GM19467 (cell line): ENCODE data around the gene TENM4.

ENCODE experiments used
- ATAC-seq: cut with Tn5 transposase; IDR thresholded peaks from one replicate; pipeline ENCODE4 v1.9.1; 2021; ENCODE audit warnings: mild to moderate bottlenecking, moderate library complexity; ENCODE audit not compliant: unreplicated experiment

The TENM4 gene

DNA sequence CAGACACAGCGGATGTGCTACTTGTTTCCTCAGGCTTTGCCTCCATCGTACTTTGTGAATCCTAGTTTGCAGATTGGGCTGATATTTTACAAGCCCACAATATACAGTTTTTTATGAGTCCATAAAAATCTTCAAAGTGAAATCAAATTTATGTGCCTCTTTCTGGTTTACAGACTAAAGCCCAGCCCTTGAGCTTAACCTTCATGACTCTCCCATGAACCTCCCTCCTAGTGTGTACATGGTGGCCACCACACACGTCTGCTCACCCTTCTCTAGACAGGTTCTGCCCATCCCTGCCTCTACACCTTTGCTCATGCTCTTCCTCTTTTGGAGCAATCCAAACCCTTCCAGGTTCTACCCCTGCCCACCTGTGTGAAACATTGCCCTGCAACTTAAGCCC, 129.4 kb downstream of the TENM4 start:
- no peak for ATAC-seq

DNA sequence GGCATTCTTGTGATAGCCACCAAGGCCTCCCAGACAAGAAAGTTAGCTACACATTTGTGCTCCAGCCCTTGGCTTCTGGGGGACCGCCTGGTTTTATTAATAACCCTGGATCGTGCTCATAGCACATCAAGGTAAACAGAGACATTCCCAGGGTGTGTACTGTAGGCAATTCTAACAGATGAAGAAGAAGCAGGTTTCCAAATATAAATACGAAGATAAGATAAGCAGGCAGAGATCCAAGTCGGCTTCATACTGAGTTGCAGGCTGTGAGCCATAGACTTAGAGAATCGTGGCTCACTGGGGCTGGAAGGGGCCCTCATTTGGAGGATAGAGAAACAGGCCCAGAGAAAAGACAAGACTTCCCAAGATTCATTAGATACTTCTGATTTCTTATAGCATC, 131.4 kb downstream of the TENM4 start:
- no peak for ATAC-seq

DNA sequence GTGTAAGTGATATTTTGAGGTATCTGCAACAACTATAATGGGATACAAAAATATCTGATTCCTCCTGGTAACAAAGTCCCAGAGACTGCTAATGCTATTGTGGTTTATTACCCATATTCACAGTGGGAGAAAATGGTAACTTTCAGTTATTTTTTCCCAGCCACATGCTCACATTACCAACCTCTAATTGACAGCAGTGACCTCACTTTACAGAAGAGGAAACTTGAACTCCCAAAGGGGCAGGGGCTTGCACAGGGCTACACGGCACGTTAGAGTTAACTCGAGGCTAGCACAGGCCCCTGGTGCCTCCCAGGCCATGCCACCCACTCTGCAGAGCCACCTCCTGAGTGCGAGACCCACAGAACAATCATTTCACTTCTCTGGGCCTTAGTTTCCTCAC, 132.4 kb downstream of the TENM4 start:
- ATAC-seq = no peak

- ATAC-seq = no peak
Observed at GRCh38 chr11:79304599-79305212, 136.1 kb downstream of the TENM4 start.

DNA sequence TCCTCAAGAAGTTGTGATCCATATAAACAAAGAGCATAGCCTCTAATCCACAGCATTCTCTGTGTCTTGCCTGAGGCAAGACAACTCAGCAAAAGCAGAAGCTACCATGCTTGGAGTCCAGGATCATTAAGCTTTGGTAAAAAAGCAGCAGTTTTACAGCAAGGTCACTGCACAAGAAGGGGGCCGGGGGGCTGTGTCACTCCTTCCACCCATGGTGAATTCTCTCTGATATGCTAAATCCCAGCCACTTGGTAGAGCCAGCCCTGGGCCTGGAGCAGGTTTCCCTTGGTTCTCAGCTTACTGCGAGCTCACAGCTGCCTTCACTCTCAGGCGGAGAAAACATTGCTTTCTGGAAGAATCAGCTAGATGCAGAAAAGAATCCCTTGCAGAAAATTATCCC, 144.7 kb downstream of the TENM4 start:
- no peak for ATAC-seq

DNA sequence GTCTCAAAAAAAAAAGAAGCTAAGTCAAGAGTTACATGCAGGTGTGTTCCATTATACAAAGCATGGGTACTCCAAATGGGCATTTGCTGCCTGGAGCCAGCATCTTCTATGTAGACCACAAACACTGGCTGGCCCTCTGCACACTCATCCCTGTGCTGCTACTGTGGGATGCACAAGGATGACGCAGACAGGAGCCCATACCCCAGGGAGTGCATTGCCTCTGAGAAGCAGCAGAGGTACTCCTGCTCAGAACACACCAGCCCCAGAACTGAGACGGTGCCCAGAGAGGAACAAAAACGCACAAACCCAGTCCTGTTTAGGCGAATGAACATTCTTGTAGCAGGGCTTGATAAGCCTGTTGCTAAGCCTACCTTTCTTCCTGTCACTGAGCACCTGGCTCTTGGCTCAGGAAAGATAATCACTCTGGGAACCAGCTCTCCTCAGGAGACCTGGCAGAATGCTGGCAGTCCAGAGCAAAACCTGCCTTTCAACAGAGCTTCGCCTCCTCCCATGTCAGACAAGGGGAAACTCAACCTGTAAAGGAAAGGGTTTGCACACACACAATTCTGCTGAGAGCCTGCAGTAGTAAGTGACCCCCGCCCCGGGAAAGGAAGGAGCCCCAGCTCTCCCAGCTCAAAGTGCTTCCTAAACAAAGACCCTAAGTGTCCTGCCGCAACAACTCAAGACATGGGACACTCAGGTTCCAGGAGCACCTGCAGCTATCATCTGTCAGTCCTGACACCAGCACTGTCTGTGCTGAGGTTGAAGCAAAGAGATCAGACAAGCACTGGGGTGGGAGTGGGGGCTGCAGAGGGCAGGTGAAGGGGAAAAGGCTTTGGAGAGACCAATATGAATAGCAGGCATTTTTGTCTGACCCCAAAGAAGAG, 145.7 kb downstream of the TENM4 start:
- no peak for ATAC-seq

DNA sequence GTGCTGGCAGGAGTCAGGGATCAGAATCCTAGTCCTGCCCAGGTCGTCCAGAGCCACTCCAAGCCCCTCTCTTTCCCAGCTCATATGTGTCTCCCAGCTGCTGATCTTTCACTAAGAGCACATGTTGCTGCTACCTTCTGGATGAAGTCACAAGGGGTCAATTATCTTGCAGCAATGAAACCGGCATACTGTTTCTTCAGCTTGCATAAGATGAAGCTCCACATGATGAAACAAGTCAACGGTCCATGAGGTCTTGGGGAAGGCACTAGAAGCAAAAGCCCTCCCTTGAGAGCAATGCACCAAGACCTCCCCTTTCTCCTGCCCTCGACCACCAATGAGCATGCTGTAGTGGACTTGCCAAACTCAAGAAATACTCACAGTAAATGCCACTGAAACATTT, 148.9 kb downstream of the TENM4 start:
- no peak for ATAC-seq

DNA sequence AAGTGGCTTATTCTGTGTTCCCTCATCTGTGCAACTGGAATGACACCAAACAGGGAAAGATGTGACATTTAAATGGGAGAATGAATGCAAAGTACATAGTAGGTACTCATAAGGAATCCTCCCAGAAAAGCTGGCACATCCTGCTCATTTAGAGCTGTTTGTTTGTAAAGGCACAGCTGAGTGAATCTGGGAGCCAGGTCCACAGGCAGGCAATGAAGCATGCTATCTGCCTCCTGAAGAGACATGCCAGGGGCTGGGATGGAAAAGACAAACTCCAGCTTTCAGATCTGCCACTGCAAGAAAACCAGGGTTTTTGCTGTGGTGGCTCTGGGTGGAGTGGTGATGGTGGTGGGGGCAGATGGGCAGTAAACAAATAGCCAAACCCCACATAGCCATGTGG, 150.1 kb downstream of the TENM4 start:
- no peak for ATAC-seq

- ATAC-seq = no peak
Observed at GRCh38 chr11:79287952-79288351, 152.9 kb downstream of the TENM4 start.

DNA sequence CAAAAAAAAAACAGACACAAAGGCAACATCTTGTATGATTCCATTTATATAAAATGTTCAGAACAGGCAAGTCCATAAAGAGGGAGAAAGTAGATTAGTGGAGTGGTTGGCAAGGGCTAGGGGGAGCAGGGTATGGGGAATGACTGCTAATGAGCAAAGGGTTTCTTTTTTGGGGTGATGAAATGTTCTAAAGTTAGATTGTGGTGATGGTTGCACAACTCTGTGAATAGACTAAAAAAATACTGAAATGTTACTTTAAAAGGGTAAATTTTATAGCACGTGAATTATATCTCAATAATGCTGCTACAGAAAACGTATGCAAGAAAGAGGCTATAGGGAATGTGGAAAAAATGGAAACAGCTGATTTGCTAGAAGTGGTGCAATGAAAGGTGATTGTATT, 155.1 kb downstream of the TENM4 start:
- ATAC-seq = no peak

DNA sequence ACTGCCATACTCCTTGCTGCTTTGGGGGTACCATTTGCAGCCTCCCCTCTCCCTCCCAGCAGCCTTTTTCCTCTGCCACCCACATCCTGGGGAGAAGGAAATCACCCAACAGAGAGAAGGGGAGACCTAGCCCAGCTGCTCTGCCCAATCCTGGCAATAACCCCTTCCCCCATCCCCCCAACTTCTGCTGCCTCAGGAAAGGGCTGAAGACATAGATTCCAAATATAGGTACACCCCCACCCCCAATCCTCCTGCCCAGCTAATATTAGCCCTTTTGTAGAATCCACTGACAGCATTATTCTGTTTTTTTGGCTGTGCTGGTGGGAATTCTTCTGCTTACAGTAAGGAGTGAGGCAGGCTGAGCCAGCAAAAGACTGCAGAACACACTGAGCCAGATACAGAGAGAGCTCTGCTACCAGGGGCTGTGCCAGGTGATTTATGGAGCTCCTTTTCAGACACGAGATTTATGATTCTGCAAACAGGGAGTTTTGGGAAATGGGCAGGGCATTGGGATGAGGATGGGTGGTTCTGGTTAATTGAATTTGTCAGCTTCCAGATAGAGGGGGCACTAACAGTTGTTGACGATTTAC, 164.0 kb downstream of the TENM4 start:
- ATAC-seq = no peak

GRCh38 chr11:79274636-79275331, 166.0 kb downstream of the TENM4 start:
- ATAC-seq = no peak

DNA sequence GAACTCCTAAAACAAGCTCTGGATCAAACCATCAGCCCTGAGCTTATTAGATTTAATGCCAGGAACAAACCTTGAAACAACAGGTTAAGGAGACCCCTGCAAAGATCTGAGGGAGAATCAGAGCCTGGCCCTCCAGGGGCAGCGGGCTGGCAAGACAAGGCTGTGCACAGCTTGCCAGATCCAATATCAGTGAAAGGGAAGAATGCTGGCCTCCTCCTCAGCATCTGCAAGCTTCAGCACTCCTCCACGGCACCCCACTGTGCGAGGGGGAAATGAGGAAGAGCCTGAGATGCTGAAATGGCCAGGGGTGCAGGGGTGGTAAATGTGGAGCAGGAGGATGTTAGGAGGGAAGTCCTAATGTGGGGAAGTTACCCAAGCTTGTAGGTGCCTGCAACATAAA, 167.0 kb downstream of the TENM4 start:
- ATAC-seq = no peak

DNA sequence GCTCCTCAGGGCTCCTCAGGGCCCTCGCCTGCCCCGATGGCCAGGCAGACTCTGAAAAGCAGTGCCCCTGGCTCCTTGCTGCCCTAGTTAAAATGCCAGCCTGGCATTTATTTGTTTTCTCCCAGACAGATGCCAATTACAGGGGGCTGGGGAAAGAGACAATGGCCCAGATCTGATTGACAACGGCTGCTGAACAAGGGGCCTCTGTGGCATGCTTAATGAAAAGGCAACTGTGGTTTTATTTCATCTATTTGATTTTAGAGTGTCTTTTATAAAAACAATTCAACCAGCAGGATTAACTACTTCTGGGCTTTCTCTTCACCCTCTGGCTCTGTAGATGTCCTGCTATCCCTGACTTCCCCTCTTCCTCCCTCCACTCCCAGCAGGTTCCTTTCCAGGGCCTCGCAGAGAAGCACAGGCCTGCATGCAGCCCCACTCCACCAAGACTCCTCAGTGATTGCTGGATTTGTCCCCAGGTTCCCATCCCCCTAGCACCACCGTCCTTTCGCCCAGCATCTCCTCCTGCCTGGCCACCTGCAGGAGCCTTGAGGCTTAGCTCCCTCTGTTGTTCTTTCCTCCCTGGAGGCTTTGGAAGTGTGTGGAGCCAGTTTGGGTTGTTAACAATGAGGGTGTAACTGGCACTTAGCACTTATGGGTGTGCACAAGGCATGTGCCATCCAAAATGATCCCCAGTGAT, 171.1 kb downstream of the TENM4 start:
- ATAC-seq = no peak

GRCh38 chr11:79266396-79266795, 174.4 kb downstream of the TENM4 start:
- ATAC-seq = no peak

DNA sequence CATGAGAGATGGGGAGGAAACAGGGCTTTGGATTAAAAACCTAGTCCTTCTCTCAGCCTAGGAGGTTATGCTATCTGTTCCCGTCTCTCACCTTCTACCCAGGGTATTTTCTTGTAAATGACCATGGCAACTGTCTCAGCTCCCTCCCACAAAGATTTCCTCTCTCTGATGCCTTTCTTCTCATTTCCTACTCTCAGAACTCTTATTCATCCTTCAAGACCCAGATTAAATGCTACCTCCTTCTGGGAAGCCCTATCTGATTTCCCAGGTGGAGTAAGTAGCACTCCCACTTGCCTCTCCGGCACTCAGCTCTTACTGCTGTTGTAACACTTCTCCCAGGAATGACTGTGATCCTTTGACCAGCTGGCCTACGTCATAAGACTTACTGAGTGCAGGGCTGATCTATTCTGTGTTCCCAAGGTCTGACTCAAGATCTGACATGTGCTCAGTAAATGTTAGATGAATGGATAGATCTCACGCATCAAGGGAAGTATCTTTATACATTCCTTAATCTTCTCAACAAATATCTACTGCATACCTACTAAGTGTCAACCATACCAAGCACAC, 175.0 kb downstream of the TENM4 start:
- no peak for ATAC-seq

DNA sequence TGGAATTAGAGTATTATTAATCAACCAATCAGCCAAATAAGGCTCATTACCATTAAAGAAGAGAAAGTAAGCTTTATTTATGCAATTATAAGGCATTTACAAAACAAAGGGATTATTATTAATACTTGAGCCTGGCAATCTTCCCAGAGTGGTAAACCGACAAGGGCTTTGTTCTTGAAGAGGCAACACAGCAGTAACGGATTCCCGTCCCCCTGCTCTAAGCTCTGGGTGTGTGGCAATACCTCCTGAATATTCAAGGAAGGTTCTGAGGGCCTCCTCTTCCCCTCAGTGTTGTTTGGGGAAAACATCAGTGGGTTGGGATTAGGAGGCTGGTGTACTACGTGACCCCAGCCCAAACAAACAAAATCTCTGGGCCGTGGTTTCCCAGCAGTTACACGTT, 176.5 kb downstream of the TENM4 start:
- no peak for ATAC-seq

GRCh38 chr11:79263001-79263400, 177.8 kb downstream of the TENM4 start:
- ATAC-seq = no peak

DNA sequence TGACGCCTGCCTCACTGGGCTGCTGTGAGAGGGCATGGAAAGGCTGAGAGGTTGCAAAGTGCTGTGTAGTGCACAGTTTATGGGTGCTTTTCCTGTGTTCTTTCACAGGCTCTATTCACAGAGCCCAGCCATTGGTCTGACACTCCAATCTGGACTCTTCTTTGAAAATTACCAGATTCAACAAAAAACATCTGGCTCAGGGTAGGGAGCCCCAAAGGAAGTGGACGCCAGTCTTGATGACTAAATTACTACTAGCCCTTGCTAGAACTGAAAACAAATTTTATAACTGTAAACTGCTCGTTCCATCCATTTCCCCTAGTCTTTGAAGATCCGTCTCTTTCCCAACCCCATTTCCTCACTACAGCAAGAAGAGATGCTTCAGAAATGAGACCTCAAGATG, 178.6 kb downstream of the TENM4 start:
- ATAC-seq = no peak

- no peak for ATAC-seq
Observed at GRCh38 chr11:79261684-79262083, 179.1 kb downstream of the TENM4 start.

DNA sequence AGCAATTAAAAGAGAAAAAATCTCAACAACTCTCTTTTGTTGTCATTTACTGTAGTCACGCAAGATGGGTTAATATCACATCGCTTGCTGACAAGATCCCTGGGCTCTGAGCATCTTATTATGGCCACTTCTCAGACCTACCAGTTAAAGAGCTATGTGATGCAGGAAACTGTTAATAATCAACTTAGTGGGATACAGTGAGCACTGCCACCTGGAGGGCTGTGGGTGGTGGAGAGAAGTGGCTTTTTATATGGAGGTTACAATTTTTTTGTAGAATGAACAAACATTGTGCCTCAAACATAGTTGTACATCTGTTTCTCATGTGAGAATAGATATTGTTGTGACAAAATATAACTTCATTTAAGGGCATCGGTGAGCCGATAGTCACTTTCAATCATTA, 181.0 kb downstream of the TENM4 start:
- ATAC-seq = no peak
